ENCODE measurements around the gene SYT9.

The SYT9 gene

GRCh38 chr11:7347611-7348431, 96.1 kb downstream of the SYT9 start:
- DNase-seq: no peak

- DNase-seq: no peak
These were observed 97.0 kb downstream of the SYT9 start for GRCh38 chr11:7348432-7349304.

- no peak for DNase-seq
These were observed 99.5 kb downstream of the SYT9 start for GRCh38 chr11:7351228-7351627.

GRCh38 chr11:7353100-7353499, 101.4 kb downstream of the SYT9 start:
- DNase-seq: peak; percentile 54

- DNase-seq: no peak
These were observed 113.0 kb downstream of the SYT9 start for GRCh38 chr11:7364660-7365059.

- no peak for DNase-seq
These were observed 116.1 kb downstream of the SYT9 start for GRCh38 chr11:7367803-7368202.

DNA sequence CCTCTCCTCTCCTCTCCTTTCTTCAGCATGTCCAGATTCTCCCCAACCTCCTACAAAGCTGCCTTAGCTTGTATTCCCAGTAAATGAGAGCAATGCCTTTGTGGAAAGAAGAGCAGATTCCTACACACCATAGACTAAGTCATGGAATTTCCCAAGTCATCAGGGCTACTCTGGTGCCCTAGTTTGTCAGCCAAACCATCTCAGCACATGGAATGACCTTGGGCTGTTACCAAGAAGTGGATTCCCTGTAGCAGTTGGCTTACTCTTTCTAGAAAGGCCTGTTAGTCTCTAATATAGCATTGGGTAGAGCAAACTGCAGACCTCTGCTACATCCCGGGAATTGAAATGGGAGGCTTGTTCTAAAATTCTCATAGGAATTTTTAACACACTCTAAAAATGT, 124.7 kb downstream of the SYT9 start:
- DNase-seq: no peak

DNA sequence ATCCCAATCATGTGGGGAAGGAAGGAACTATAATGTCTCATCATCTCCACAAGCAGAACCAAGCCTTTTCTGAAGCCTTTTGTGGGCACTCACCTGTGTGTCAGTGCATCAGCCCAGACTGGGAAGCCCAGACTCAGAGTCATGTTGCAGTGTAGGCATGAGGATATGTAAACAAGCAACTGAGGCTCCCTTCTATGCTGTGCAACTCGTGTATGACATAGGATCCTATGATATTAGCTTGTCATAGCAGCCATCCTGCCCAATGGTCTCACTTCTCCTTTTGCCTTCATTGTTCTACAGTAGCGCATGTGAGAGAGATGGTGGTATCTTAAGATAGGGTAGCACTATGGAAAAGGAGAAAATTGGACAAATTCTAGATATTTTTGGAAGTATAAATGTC, 130.2 kb downstream of the SYT9 start:
- DNase-seq: no peak

DNA sequence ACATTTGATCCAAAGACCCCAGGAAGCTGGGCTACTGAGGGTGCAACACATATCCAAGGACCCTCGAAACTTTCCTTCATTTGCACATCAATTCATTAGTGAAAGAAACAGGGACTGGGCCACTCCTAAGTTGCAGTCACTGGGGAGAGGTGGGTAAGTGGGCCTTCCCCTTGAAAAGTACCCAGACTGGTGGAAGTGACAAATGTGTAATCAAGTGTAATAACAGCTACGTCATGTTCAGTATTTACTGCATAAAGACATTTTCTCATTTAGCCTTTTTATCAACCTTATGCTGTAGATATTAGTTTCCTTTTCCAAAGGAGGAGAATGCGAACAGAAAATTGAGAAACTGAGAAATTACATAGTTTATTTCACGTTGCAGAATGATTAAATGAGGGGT, 131.7 kb downstream of the SYT9 start:
- no peak for DNase-seq

- no peak for DNase-seq
These were observed 133.0 kb downstream of the SYT9 start for GRCh38 chr11:7384691-7385090.

- DNase-seq: no peak
These were observed 133.8 kb downstream of the SYT9 start for GRCh38 chr11:7385532-7385931.

DNA sequence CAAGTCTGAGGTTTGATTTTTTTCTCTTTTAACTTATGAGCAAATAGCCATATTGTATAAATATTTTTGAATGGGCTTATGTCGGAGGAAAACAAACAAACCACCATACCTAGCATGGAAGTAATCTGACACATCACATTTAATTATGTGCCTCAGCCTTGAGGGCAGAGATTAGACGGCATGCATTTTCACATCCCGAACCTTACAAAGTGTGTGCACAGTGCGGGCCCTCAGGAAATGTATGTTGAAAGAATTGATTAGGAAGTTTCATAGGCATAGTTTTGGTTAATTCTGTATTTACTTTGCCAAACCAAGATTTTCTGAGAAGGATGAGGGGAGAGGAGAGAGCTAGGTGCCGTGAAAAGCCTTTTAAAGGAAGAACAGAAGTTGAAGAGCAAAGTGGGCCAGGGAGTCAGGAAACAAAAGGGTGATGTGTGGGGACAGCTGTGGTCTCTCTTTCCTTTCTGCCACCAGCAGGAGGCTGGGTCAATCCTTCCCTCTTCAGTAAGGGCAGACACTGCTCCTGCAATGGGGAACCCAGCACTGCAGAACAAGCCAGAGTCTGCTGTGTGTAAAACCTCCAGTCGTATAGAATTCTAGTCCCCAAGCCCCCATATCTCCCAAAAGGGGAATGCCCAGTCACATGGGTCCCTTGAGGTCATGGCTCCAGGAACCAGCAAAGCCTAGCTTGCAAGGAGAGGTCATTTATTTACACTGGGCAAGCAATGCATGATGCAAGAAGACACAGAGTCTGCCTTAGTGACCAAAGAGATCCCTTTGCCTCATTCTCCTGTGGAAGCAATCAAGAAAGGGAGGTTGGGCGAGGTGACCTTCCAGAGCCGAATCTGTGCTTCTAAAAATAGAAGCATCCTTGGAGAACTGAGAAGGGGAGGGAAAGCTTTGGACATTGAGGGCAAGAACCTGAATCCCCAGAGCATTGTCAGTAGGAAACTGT, 162.5 kb downstream of the SYT9 start:
- no peak for DNase-seq

GRCh38 chr11:7414973-7415817, 163.5 kb downstream of the SYT9 start:
- no peak for DNase-seq

- DNase-seq: no peak
These were observed 164.4 kb downstream of the SYT9 start for GRCh38 chr11:7416080-7416479.

GRCh38 chr11:7417328-7417727, 165.6 kb downstream of the SYT9 start:
- no peak for DNase-seq

DNA sequence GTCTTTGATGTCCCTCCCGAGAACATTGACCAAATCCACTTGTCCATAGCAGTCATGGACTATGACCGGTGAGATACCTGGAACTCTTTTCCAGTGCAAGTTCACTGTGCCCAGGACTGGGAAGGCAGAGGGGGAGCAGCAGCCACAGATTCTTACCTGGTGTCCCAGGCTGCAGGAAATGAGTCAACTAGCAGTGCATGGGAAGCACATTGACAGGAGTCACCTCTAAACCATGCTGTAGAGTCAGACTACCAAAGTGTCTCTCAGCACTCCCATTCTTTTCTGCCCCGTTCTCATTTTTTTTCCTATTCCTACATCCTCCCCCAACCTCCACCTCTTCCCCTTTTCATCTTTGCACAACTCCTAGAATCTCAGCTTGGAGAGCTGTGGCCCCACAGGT, 166.4 kb downstream of the SYT9 start:
- no peak for DNase-seq

DNA sequence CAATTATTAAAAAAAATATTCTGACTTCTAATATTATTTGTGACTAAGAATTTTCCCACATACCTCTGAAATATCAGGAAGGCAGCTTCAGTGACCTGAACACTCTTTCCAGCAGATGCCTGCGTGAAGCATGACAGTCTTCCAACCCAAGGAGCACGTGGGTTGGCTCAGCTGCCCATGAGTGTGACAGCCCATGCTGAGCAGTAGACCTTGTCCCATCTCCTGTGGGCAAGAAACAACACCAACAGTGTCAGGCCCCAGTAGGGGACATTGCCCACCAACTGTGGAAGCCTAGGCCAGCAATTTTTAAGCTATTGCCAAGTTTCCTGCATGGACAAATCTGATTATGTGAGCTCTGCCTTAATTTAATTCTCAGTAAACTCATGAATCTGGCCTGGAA, 167.2 kb downstream of the SYT9 start:
- no peak for DNase-seq

DNA sequence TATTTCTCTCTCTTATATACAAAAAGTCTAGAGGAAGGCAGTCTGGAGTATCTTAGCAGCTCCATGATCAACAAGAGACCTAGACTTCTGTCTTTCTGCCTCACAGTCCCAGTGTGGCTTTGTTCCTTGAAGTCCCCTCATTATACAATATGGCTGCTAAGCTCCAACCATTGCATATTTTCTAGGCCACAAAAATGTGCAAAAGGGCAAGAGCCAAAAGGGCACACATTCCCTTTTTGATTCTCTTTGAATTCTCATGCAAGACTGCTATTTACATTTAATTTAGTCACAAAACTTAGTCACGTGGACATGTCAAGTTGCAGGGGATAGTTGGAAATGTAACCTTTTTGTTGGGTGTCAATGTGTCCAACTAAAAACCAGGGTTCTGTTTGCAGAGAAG, 169.4 kb downstream of the SYT9 start:
- no peak for DNase-seq

DNA sequence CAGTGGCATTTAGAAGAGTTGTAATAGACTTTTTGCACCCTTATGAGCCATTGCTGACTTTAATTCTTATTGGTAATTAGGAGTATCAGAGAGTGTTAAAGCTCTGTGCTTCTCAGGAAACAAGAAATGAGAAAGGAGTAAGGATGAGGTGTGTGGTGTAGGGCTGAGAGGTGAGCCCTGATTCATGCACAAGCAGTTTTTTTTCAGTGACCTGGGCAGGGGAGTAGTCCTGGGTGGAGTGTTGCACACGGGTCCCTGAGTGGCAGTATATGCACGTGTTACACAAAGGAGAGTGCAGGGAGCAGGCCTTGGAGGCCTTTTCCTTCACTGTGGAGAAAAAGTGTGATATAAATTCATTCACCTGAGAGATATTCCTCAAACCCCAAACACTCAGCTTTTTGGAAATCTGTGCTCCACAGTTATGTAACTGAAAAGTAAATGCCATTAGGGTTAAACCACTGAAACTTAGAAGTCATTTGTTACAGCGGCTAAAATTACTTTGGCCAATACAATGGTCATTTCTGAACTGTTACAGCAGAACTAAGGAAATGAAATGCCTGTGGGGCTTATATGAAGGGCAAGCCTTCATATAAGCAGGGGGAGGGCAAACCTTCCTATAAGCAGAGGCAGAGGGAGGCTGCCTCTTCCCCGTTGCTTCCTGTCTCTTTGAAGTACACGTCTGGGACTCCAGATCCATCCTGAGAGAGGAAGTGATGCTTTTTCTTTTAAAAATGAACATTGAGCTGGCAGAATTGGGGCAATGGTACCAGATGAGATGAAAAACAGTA, 171.0 kb downstream of the SYT9 start:
- no peak for DNase-seq

DNA sequence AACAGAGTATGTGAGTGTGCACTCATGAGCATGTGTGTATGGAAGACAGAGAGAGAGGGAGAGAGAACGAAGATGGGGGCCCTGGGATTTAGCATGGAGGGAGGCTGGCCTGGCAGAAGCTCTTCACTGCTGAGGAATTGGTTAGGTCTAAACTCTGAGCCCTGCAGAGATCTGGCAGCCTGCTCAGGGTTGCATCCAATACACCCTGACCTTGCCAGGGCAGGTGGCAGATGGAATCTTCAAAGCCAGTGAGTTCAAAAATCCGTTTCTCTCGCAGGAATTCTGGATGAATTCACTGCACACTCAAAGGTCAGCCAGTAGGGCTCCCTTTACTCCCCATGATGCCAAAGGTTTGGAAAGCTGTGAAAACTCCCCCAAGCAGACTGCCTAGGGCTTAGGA, 172.2 kb downstream of the SYT9 start:
- DNase-seq: no peak

- no peak for DNase-seq
These were observed 176.0 kb downstream of the SYT9 start for GRCh38 chr11:7427733-7428132.

Data from OCI-M1 (cell line).